Right lung (tissue), 10 donors: Measurements from ENCODE around the gene OR52E4. TPM values are rescaled to one million over a fixed set of nuclear protein-coding genes. Genes with fewer than 3 reads are reported as not detected.

ENCODE experiments used
- DNase-seq, 2 donors: peaks; one replicate each; pipeline ENCODE4 v3.0.0-alpha.2; 2013
- long read RNA-seq, 8 donors: transcript quantifications; one replicate each; lab custom pipeline, GENCODE V29; 2026
- polyA plus RNA-seq, 5 donors: library from polyadenylated mRNA; unstranded; fragments of 120-200 nt; gene quantifications; one replicate each; pipeline versions ENCODE4 v1.2.1 to v1.2.3, GENCODE V29; 2013; ENCODE audit warnings: inconsistent platforms in 1 of 5, low replicate concordance in 1 of 5; ENCODE audit not compliant: insufficient read length in 5 of 5, insufficient read depth in 1 of 5

Gene OR52E4
- not detected for polyA plus RNA-seq
- long read RNA-seq, donor 1 = 0 reads
- long read RNA-seq, donor 2 = 0 reads
- long read RNA-seq, donor 3 = 0 reads
- long read RNA-seq, donor 4 = 0 reads
- long read RNA-seq, donor 5 = 0 reads
- long read RNA-seq, donor 6 = 0 reads
- long read RNA-seq, donor 7 = 0 reads
- long read RNA-seq, donor 8 = 0 reads

GRCh38 chr11:5880329-5880728 lies at the start of gene OR52E4:
TSS of gene OR52E4 (plus strand) at chr11:5880629. CDS start at chr11:5884293, 3,664 bp downstream.
- no peak for DNase-seq

GRCh38 chr11:5831196-5831829 lies 49.1 kb upstream of the OR52E4 start:
- no peak for DNase-seq

GRCh38 chr11:5833446-5833845 lies 47.0 kb upstream of the OR52E4 start:
- no peak for DNase-seq

- DNase-seq = no peak
These were observed 42.7 kb upstream of the OR52E4 start for GRCh38 chr11:5837695-5838094.

GRCh38 chr11:5841797-5842196 lies 38.6 kb upstream of the OR52E4 start, which contains the start of gene OR52E6:
TSS of gene OR52E6 (minus strand) at chr11:5841897. CDS start at chr11:5841897, 0 bp downstream.
- DNase-seq = no peak

GRCh38 chr11:5846701-5847100 lies 33.7 kb upstream of the OR52E4 start:
- DNase-seq = no peak

- no peak for DNase-seq
These were observed 32.7 kb upstream of the OR52E4 start for GRCh38 chr11:5847711-5848110.

GRCh38 chr11:5851002-5851401 lies 29.4 kb upstream of the OR52E4 start:
- no peak for DNase-seq

- no peak for DNase-seq
These were observed 22.8 kb upstream of the OR52E4 start, which contains the start of gene OR52E8 for GRCh38 chr11:5857590-5857989. TSS of gene OR52E8 (minus strand) at chr11:5857690. CDS start at chr11:5857690, 0 bp downstream.

- DNase-seq = no peak
These were observed 14.6 kb upstream of the OR52E4 start for GRCh38 chr11:5865826-5866225.

GRCh38 chr11:5878564-5878963 lies 1.9 kb upstream of the OR52E4 start:
- DNase-seq = no peak

GRCh38 chr11:5881756-5882155 lies 1.3 kb downstream of the OR52E4 start:
- no peak for DNase-seq

GRCh38 chr11:5887172-5887571 lies 6.7 kb downstream of the OR52E4 start:
- no peak for DNase-seq

- no peak for DNase-seq
These were observed 7.2 kb downstream of the OR52E4 start for GRCh38 chr11:5887661-5888060.

GRCh38 chr11:5891216-5891800 lies 10.9 kb downstream of the OR52E4 start:
- DNase-seq = no peak

- no peak for DNase-seq
These were observed 12.5 kb downstream of the OR52E4 start, which contains the start of gene OR52E5 for GRCh38 chr11:5892908-5893307. TSS of gene OR52E5 (plus strand) at chr11:5893208. CDS start at chr11:5900777, 7,569 bp downstream.

GRCh38 chr11:5899534-5899933 lies 19.1 kb downstream of the OR52E4 start:
- DNase-seq = no peak

GRCh38 chr11:5910540-5910939 lies 30.1 kb downstream of the OR52E4 start:
- DNase-seq = no peak

GRCh38 chr11:5922749-5923426 lies 42.5 kb downstream of the OR52E4 start:
- no peak for DNase-seq

- DNase-seq = no peak
These were observed 43.0 kb downstream of the OR52E4 start for GRCh38 chr11:5923427-5923776.

- DNase-seq = no peak
These were observed 43.4 kb downstream of the OR52E4 start for GRCh38 chr11:5923794-5924193.

GRCh38 chr11:5928271-5928670 lies 47.8 kb downstream of the OR52E4 start:
- no peak for DNase-seq

GRCh38 chr11:5928811-5929210 lies 48.4 kb downstream of the OR52E4 start:
- DNase-seq = no peak
